Daoy (cell line): ENCODE measurements around the gene EXOC3L4. TPM values are rescaled to one million over a fixed set of nuclear protein-coding genes. Genes with fewer than 3 reads are reported as not detected.
"Not testable (repeated sequence)": the region's sequence is repeated elsewhere in the genome, so short reads cannot be mapped to it uniquely, and the experiment has no call there.

Experiments
- DNase-seq: peaks from one replicate; pipeline ENCODE4 v3.0.0-alpha.2; 2015; ENCODE audit warnings: low read depth
- total RNA-seq: library from RNA; depleted of rRNA; stranded (reverse); fragments of >200 nt; shearing (Covaris generic); gene quantifications from 2 replicates; pipeline ENCODE4 v1.2.3, GENCODE V29; 2014

The EXOC3L4 gene
- total RNA-seq, 1 experiment from 2014 or later = 0.97 TPM

DNA sequence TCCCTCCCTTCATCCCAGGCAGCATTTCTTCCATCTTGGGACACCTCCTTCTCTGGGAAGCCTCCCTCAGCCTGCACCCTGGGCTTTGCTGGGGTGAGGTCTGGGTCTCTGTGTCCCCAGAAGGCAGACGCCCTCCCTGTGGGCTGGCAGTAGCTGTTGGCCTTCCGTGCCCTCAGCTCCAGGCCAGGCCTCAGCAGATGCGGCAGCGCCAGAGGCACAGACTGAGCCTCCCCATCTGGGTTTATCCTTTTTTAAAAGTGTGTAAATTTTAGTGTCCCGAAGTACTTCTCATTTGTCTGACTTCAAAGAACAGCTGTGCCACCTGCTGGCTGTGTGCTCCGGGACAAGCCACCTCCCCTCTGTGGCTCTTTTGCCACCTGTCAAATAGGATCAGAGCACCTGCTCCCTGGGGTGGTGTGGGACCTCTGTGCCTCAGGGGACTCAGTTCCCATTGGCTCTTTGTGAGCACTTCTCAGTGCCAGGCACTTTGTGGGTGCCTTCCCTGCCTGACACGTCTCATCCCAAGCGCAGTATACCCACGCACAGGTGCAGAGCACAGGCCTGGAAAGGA lies 11.1 kb downstream of the EXOC3L4 start:
- DNase-seq = no peak

DNA sequence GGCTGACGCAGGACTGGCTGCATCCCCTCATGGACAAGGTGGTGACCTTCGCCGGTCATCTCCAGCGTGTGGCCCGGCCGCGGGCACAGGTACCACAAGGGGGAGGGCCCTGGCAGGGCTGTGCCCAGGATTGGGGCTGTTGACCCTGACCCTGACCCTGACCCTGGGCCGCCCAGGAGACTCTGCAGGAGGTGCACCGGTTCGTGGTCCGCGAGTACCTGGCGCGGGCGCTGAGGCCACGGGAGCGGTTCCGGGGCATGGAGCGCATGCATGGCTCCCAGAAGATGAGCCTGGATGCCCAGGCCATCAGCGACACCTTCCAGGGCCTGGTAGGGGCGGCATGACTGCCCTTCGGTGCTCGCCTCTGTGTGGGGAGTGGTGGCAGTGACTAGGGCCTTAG lies 12.9 kb downstream of the EXOC3L4 start:
- DNase-seq = no peak

DNA sequence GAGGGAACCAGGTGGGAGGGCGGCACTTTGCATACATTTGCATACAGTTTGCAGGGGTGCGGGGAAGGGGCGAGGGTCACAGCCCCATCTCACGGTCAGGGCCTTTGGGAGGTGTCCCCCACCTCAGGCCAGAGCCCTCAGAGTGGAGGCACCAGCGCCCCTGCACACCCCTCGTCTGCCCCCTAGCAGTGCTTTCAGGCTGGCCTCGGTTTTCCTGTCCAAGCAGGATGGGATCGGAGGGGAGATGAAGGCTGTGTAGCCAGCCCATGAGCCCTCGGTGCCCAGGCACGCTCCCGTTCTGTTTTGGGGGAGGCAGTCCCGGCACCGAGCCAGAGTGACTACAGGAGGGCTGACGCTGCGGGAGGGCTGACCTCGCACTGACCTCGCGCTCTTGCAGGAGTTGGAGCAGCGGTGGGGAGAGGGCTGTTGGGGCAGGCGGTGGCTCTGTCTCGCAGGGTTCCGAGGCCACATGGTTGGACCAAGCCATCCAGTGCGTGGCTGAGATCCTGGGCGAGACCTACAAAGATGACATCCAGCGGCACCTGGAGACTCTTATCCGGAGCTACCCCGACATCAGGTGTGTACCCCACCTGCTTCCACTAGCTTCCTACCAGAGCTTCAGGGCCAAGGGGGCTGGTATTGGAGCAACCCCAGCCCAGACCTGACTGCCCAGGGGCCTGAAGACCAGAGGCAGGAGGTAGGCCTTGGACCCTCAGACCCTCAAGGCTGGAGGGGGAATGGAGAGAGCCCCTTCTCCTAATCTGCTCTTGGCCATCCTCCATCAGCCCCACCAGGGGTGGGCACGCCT lies 13.6 kb downstream of the EXOC3L4 start:
- DNase-seq = peak; percentile 67

DNA sequence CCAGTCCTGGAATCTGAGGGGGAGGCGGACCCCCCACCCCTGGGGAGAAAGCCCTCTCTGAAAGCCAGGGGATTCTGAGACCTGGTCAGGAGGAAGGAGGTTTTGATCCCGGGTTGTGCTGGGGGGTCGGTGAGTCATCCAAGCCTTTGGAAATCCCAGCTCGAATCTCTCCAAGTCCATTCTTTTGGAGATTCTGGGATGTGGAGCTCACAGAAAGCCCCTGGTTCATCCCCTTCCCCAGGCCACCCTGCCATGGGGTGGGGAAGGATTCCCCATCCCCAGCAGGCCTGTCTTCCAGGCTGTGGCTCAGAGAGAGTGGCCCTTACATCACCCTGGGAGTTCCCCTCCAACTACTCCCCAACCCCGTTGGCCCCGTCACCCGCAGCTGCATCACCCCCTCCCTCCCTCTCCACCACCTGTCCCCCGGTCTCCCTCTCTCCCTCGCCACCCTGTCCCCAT lies 14.3 kb downstream of the EXOC3L4 start:
- DNase-seq = peak; percentile 87

DNA sequence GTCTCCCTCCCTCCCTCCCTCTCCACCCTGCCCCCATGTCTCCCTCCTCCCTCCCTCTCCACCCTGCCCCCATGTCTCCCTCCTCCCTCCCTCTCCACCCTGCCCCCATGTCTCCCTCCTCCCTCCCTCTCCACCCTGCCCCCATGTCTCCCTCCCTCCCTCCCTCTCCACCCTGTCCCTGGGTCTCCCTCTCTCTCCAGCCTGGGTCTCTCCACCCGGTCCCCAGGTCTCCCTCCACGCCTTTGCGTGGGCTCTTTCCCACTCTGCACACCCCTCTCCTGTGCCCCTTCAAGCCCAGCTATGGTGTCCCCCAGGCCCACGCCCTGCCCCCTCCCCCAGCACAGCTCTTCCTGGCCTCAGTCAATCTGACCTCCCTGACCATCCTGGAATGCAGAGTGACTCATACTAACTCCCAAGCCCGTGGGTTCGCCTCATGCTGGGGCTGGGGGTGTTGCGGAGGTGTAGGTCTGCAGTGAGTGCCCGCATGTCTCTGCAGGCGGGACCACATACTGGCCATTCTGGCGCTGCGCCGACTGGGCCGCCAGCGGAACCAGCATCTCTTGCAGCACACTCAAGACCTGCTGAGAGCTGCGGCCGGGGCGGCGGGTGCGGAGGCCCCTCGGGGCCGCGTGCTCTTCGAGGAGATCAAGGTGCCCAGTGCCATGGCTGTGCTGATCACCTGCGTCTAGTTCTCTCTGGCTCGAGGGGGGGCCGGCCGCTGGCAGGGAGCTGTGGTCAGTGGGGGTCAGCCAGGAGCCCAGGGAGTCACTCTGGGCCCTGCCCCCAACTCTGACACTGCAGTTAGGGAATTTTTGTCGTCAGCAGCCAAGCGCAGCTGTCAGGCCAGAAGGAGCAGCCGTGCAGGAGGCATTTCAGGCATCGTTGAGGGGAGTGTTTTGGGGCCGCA lies 15.3 kb downstream of the EXOC3L4 start:
- DNase-seq = peak; percentile 86

DNA sequence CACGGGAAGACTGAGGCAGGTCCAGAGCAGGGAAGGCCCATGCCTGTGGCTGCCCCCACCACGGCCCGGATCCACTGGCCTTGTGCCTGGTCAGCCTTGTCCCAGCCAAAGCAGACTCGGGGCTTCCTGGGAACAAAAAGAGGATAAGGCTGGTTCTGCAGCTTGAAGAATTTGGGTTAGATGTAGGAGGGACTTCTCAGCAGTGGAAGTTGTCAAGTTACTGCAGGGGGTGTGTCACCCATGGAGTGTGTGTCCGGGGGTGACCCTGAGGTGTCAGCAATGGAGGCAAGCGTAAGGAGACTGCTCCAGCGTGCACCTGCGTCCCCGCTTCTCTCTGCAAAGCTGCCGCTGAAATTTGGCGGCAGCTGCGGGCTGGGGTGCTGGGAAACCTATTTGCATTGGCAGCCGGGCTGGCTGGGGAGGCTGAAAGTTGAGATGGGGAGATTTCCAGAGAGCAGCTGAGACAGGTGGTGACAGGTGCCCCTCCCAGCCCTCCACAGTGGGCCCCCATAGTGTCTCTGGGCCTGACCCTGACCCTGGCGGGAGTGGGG lies 16.2 kb downstream of the EXOC3L4 start:
- DNase-seq = no peak

DNA sequence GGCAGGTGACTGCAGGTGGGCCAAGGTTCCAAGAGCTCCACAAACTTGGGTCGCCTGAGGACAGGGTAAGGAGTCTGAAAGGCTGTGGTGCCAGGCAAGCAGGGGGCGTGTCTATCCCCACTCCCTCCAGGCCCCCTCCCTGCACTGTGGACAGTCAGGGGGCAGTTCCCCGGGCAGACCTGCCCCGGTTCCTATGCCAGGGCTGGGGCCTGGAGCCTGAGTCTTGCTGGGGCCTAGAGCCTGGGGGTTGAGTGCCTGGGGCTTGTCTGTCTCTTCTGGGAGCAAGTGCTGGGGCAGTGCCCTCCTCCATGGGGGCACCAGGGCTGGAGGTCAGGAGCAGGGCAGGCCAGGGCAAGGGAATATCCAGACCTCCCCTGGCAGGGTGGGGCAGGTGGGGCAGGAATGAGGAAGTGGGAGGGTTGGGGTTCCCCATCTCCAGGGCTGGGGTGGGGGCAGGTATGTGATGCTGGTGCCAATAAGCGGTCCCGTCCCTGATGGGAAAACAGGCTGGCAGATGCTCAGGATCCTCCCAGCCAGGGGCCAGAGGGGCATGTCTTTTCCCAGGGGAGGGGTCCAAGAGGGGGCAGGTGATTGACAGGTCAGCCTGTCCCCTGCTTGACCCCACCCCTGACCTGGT lies 16.8 kb downstream of the EXOC3L4 start:
- DNase-seq = no peak

DNA sequence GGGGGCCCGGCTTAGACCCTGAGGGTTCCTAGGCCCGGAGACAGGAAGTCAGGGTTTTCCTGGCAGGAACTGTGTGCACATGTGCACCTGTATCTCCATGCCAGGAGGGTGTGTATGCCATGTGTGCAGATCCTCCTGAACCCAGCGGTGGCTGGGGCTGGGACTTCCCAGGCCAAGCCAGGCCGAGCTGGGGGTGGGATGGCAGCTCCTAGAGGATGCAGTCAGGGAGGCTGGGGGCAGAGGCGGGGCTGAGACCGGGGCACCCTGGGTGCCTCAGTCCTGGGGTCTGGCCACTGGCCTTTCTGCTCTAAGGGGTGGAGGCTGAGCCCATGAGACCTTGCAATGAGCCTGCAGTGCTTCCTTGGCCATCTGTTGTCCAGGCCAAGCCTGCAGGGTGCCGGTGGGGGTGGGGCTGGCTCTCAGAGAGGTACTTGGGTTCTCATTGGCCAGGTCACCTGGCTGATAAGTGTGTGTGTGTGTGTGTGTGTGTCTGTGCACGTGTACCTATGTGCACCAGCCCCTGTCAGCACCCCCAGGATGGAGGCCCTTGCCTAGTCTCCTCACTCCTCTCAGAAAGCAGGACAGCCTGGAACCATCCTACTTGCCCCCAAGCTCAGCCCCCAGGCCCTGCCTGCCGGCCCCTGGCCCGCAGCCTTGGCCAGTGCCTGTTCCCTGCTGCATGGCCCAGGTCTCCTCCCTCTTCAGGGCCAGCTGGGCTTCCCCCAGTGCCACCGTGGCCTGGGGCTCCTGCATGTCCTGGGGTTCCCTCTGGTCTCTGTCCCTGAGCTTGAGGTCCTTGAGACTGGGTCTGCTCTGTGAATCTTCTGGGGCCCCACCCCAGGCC lies 18.1 kb downstream of the EXOC3L4 start:
- DNase-seq = no peak

DNA sequence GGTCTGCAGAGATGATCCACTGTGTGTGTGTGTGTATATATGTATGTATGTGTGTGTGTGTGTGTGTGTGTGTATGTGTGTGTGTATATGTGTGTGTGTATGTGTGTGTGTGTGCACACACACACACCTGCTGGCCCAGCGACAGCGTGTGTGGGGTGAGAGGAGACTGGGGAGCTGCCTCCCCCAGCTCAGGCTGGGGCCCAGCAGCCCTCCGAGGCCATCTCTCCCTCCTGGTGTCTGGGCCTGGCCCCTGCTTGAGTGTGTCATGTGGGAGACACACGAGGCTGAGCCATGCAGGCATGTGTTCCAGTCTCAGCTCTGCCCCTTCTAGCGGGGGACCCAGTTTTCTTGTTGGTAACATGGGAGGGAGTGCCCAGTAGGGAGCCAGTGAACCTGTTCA lies 18.8 kb downstream of the EXOC3L4 start:
- no peak for DNase-seq

DNA sequence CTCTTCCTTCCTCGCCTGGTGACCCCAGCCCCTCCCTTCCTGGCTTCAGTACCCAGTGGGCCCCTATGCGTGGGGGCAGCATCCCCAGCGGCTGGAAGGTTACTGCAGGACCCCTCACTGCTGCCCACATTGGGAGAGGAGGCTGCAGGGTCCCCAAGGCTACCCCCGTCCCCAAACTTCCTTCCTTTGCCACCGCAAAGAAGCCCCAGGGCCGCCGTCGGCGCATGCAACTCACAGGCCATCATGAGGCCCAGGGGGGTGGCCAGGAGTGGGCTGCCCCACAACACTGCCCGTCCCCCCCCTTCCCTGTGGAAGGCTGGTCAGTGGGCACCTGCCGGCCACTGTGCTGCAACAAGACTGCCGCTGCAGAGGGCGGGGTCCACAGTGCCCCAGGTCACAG lies 19.2 kb downstream of the EXOC3L4 start:
- DNase-seq = no peak

DNA sequence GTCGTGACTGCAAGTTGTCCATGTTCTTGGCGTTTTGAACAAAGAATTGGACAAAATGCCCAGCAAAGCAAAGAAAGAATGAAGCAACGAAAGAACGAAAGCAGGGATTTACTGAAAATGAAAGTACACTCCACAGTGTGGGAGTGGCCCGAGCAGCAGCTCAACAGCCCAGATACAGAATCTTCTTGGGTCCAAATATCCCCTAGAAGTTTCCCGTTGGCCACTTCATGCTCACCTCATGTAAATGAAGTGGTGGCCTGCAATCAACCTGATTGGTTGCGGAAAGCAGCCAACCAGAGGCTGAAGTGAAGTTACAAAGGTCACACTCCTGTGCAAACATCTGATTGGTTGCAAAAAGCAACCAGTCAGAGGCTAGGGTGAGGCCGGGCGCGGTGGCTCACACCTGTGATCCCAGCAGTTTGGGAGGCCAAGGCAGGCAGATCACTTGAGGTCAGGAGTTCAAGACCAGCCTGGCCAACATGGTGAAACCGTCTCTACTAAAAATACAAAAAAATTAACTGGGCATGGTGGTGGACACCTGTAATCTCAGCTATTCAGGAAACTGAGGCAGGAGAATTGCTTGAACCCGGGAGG lies 20.7 kb downstream of the EXOC3L4 start:
- not testable (repeated sequence) for DNase-seq

DNA sequence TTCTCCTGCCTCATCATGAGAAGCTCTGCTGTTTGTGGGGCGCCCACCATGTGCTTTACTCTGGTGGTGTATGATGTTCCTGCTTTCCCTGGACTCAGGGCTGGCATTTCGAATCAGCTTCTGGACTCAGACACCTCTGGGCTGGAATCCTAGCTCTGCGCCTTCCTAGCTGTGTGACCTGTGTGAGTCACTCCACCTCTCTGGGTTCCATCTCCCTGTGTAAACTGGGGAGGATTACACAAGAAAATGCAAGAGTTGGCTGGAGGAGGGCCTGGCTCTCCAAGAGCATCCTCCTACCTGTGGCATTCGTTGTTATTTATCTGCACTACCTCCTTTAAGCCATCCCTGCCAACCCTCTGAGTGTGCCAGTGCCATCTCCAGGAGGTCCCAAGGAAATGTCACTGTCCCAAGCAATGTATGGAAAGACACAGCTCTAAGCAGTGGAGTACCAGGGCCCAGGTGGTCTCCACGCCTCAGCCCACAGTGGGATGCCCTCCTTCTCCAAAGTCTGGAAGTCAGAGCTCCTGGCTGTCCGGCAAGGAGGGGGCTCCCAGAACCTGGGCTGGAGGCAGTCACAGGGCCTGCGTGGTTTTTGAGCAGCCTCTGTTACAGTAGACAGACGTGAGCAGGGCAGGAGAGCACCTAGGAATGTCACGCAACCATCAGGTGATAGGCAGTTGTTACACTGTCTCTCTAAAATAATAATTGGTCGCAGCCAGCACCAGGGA lies 21.5 kb downstream of the EXOC3L4 start:
- DNase-seq = no peak

DNA sequence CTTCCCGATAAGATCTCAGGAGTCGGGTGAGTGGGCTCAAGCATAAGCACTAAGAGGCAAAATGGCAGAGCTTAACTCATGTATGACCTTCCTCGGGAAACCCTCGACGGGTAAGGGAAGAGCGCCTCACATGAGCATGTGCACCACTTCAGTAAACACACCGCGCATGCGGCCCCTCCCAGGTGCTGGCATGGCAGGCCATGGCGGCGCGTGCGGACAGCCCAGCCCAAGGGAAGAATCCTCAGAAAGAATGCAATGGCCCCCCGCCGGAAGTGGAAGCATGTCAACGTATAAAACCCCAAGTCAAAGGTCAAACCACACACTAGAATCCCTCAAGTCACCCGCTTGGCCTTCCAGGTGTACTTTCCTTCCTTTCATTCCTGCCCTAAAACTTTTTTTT lies 22.1 kb downstream of the EXOC3L4 start:
- no peak for DNase-seq

DNA sequence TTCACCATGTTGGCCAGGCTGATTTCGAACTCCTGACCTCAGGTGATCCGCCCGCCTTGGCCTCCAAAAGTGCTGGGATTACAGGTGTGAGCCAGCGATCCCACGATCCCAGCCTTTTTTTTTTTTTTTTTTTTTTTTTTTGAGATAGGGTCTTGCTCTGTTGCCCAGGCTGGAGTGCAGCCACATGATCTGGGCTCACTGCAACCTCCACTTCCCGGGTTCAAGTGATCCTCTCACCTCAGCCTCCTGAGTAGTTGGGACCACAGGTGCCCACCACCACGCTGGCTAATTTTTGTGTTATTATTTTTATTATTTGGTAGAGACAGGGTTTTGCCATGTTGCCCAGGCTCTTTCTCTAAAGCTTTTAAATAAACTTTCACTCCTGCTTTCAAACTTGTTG lies 23.0 kb downstream of the EXOC3L4 start:
- DNase-seq = not testable (repeated sequence)

DNA sequence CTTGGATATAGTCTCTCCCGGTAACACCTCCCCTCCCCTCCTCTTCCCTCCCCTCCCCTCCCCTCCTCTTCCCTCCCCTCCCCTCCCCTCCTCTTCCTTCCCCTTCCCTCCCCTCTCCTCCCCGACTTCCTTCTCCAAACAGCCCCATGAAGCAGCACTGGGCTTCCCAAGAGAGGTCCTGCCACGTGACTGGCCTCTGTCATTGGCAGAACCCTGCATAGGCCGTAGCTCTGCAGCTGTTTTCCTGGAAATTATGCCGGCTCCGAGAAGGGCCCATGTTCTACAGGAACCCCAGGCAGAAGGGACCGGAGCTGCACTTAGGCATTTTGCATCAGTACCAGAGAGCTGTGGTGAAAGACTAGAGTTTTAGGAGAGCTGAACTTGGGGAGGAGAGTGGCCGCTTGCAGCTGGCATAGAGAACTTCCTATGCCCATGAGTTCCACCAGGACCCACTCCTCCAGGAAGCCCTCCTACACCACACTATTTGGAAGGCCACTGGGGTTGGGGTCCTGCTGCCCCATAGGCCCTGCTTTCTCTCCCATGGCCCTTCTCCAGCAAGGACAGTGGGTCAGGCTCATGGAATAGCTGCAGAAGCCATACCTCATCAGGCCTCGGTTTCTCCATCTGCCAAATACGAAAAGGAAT lies 23.6 kb downstream of the EXOC3L4 start:
- DNase-seq = no peak

DNA sequence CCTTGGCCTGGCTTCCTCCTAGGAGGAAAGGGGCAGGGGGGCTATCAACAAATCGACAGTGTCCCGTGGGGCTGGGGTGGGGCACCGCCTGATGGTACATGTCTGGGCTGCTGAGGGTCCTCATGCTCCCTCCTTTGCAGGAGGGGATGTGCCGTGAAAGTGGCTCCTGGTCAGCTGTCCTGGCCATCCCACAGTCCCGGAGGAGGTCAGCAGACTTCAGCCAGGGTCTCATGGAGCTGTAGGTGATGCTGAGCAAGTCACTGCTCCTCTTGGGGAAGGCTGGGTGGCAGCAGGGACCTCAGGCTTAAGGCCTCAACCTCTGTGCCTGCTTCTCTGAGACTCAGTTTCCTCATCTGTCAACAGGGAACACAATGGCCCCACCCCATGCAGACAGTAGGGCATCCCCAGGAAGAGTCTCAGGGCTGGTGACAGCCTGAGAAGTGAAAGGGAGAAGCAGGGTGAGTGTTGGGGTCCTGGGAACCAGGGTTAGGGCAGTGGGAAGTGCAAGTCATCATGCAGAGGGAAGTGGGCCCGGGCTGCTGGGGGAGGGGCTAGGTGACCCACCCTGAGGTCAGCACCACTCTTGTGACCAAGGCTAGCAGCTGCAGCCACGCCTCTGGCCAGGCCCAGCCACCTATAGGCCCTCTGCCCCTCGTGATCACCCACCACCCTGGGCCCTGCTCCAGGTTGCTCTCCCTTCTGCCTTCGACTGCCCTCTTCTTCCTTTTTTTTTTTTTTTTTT lies 24.3 kb downstream of the EXOC3L4 start:
- no peak for DNase-seq

DNA sequence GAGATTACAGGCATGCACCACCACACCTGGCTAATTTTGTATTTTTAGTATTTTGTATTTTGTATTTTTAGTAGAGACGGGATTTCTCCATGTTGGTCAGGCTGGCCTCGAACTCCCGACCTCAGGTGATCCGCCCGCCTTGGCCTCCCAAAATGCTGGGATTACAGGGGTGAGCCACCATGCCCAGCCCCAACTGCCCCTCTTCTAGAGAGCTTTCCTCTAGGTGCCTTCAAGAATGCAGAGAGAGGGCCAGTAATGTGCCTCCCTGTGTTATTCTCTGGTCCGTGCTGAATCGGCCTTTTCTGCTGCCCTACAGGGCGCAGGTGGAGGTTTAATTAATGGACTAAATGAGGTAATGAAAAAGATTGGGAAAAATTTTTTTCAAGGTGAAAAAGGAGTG lies 25.0 kb downstream of the EXOC3L4 start:
- DNase-seq = not testable (repeated sequence)

DNA sequence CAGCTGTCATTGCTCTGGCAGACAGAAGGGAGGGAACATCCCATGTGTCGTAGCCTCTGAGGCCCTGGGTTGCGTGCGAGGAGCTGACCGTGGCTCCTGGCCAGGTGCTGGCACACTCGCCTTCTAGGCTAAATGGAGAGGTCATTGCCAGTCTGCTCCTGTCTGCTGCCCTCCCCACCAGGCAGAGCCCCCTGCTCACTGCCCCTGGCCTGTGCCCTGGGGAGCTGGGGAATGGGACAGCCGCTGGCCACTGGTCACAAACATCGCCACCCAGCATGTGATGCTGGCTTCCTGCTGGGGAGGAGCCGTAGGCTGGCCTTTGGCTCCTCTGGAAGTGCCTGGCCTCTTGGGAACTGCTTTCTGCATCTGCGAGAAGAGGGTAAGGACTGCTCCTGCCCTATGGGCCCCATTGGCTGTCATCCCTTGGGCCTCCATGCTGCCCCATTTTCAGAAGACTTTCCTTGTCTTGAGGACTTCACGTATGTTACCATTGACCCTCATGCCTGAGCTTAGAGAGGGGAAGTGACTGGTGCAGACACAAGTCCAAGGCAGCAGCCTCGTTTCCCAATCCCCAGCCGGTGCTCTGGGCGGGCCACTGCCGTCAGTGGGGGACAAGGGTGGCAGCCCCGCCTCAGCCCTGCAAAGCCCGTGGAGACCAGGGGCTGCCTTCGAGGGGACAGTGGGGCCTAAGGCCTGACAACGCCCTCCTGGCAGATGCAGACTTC lies 26.8 kb downstream of the EXOC3L4 start:
- no peak for DNase-seq
